Neural progenitor cell (in vitro differentiated cells): Measurements from ENCODE around the gene DBNL.

ENCODE experiments used
- CTCF ChIP-seq: fragments of 200-600 bp; sonication (generic); IDR thresholded peaks from 2 replicates; pipeline ENCODE4 v1.5.1; 2017; ENCODE audit warnings: antibody characterized with exemption, mild to moderate bottlenecking
- EZH2 ChIP-seq: fragments of 200-600 bp; sonication (generic); IDR thresholded peaks from 2 replicates; pipeline ENCODE4 v1.6.1; 2017; ENCODE audit warnings: antibody characterized with exemption, mild to moderate bottlenecking, moderate library complexity
- EZH2phosphoT487 ChIP-seq: fragments of 200-600 bp; sonication (generic); IDR thresholded peaks from 2 replicates; pipeline ENCODE4 v1.6.1; 2017; ENCODE audit warnings: antibody characterized with exemption

GRCh38 chr7:44098092-44099068 lies 53.9 kb downstream of the DBNL start:
- TF ChIP-seq CTCF (no peak), EZH2 (no peak), EZH2phosphoT487 (no peak)
